Adipocyte (in vitro differentiated cells): ENCODE data around the gene CMBL.
"Not testable (repeated sequence)": the region's sequence is repeated elsewhere in the genome, so short reads cannot be mapped to it uniquely, and the experiment has no call there.

Source experiments
- DNase-seq: peaks from one replicate; pipeline ENCODE4 v3.0.0-alpha.2; 2015; ENCODE audit warnings: low read depth
- H3K27me3 ChIP-seq: replicated peaks from 2 replicates; pipeline ENCODE4 v1.7.0; 2013; ENCODE audit warnings: mild to moderate bottlenecking, low read length, moderate library complexity; ENCODE audit not compliant: control insufficient read depth, insufficient read depth
- H3K36me3 ChIP-seq: 2 replicates; pipeline ENCODE4 v1.7.0; 2013; ENCODE audit warnings: low read length, mild to moderate bottlenecking, moderate library complexity; ENCODE audit not compliant: control insufficient read depth, insufficient read depth, severe bottlenecking
- H3K4me1 ChIP-seq: 2 replicates; pipeline ENCODE4 v1.7.0; 2013; ENCODE audit warnings: mild to moderate bottlenecking, low read length, moderate library complexity; ENCODE audit not compliant: control insufficient read depth, insufficient read depth
- H3K4me3 ChIP-seq: 2 replicates; pipeline ENCODE4 v1.7.0; 2013; ENCODE audit warnings: mild to moderate bottlenecking, low read length, moderate library complexity
- H3K9ac ChIP-seq: 2 replicates; pipeline ENCODE4 v1.7.0; 2013; ENCODE audit warnings: mild to moderate bottlenecking, low read length, moderate library complexity
- H3K9me3 ChIP-seq: 2 replicates; pipeline ENCODE4 v1.7.0; 2013; ENCODE audit warnings: mild to moderate bottlenecking, low read length, moderate library complexity; ENCODE audit not compliant: control insufficient read depth

CMBL gene

GRCh38 chr5:10276691-10277090 is 31.0 kb downstream of the CMBL start:
- no peak for DNase-seq

GRCh38 chr5:10275991-10276390 is 31.7 kb downstream of the CMBL start:
- Histone ChIP-seq H3K27me3 (no peaks in the 10 kb centered on the region), H3K9ac (no peak overlapping the region), H3K4me3 (no peak overlapping the region), H3K36me3 (peaks cover 3% of the 10 kb centered on the region), H3K9me3 (no peaks in the 10 kb centered on the region), H3K4me1 (peaks cover 22% of the 10 kb centered on the region)
- DNase-seq = no peak

More at GRCh38 chr5:10276691-10277090, 31.0 kb downstream of the CMBL start:
- Histone ChIP-seq H3K27me3 (no peaks in the 10 kb centered on the region), H3K9ac (no peak overlapping the region), H3K4me1 (peaks cover 19% of the 10 kb centered on the region), H3K9me3 (no peaks in the 10 kb centered on the region), H3K4me3 (no peak overlapping the region), H3K36me3 (peaks cover 3% of the 10 kb centered on the region)

GRCh38 chr5:10275460-10275859 is 32.2 kb downstream of the CMBL start:
- no peak for DNase-seq
- Histone ChIP-seq H3K27me3 (no peaks in the 10 kb centered on the region), H3K4me3 (no peak overlapping the region), H3K9ac (no peak overlapping the region), H3K36me3 (peaks cover 3% of the 10 kb centered on the region), H3K9me3 (no peaks in the 10 kb centered on the region), H3K4me1 (peaks cover 22% of the 10 kb centered on the region)

- H3K27me3 ChIP-seq, H3K9me3 ChIP-seq, H3K9ac ChIP-seq, H3K36me3 ChIP-seq, H3K4me3 ChIP-seq, DNase-seq: not testable (repeated sequence)
- H3K4me1 ChIP-seq = peaks cover 26% of the 10 kb centered on the region
Observed at GRCh38 chr5:10272875-10273209, 34.9 kb downstream of the CMBL start.

GRCh38 chr5:10272053-10272874 is 35.4 kb downstream of the CMBL start:
- no peaks in the 10 kb centered on the region for H3K36me3 ChIP-seq
- no peaks in the 10 kb centered on the region for H3K9me3 ChIP-seq
- no peaks in the 10 kb centered on the region for H3K27me3 ChIP-seq
- H3K9ac ChIP-seq = no peak overlapping the region
- DNase-seq = no peak
- peaks cover 31% of the 10 kb centered on the region for H3K4me1 ChIP-seq
- no peak overlapping the region for H3K4me3 ChIP-seq

- Histone ChIP-seq H3K4me3 (no peak overlapping the region), H3K36me3 (peaks cover 24% of the 10 kb centered on the region), H3K9ac (no peak overlapping the region), H3K9me3 (no peaks in the 10 kb centered on the region), H3K4me1 (peaks cover 56% of the 10 kb centered on the region), H3K27me3 (no peaks in the 10 kb centered on the region)
- DNase-seq = no peak
Observed at GRCh38 chr5:10268100-10268499, 39.6 kb downstream of the CMBL start.

GRCh38 chr5:10266839-10267238 is 40.9 kb downstream of the CMBL start:
- Histone ChIP-seq H3K36me3 (peaks cover 37% of the 10 kb centered on the region), H3K4me1 (peaks cover 47% of the 10 kb centered on the region), H3K4me3 (no peak overlapping the region), H3K27me3 (no peaks in the 10 kb centered on the region), H3K9me3 (no peaks in the 10 kb centered on the region), H3K9ac (peak overlapping the region; percentile 16)
- no peak for DNase-seq

GRCh38 chr5:10266137-10266536 is 41.6 kb downstream of the CMBL start:
- Histone ChIP-seq H3K36me3 (peaks cover 44% of the 10 kb centered on the region), H3K4me1 (peaks cover 44% of the 10 kb centered on the region), H3K9me3 (no peaks in the 10 kb centered on the region), H3K27me3 (no peaks in the 10 kb centered on the region), H3K4me3 (no peak overlapping the region), H3K9ac (no peak overlapping the region)
- DNase-seq = no peak

GRCh38 chr5:10265245-10266109 is 42.2 kb downstream of the CMBL start:
- Histone ChIP-seq H3K9ac (no peak overlapping the region), H3K36me3 (peaks cover 51% of the 10 kb centered on the region), H3K27me3 (no peaks in the 10 kb centered on the region), H3K9me3 (no peaks in the 10 kb centered on the region), H3K4me3 (no peak overlapping the region), H3K4me1 (peaks cover 44% of the 10 kb centered on the region)
- no peak for DNase-seq

- DNase-seq = peak; percentile 51
- Histone ChIP-seq H3K4me1 (peaks cover 44% of the 10 kb centered on the region), H3K9ac (no peak overlapping the region), H3K27me3 (no peaks in the 10 kb centered on the region), H3K36me3 (peaks cover 59% of the 10 kb centered on the region), H3K9me3 (no peaks in the 10 kb centered on the region), H3K4me3 (peak overlapping the region; percentile 8)
Observed at GRCh38 chr5:10264604-10265003, 43.1 kb downstream of the CMBL start.

GRCh38 chr5:10262995-10263394 is 44.7 kb downstream of the CMBL start:
- Histone ChIP-seq H3K4me1 (peaks cover 42% of the 10 kb centered on the region), H3K9me3 (no peaks in the 10 kb centered on the region), H3K36me3 (peaks cover 75% of the 10 kb centered on the region), H3K27me3 (no peaks in the 10 kb centered on the region), H3K4me3 (no peak overlapping the region), H3K9ac (no peak overlapping the region)
- DNase-seq = no peak
